HCEC 1CT (cell line): ENCODE measurements around the gene VAMP8.
"Not testable (repeated sequence)": the region's sequence is repeated elsewhere in the genome, so short reads cannot be mapped to it uniquely, and the experiment has no call there.

ENCODE experiments used
- DNase-seq: peaks from one replicate; pipeline ENCODE4 v3.0.0-alpha.2; 2017

Gene VAMP8

GRCh38 chr2:85583667-85584353 lies 6.4 kb downstream of the VAMP8 start:
- no peak for DNase-seq

GRCh38 chr2:85584354-85584856 lies 7.0 kb downstream of the VAMP8 start, which contains the start of gene VAMP5:
VAMP5 (plus strand) TSS chr2:85584431; CDS start chr2:85584491, 60 bp downstream.
- peak; percentile 11 for DNase-seq

GRCh38 chr2:85584857-85585780 lies 7.7 kb downstream of the VAMP8 start:
- peak; percentile 81 for DNase-seq

GRCh38 chr2:85585781-85586105 lies 8.4 kb downstream of the VAMP8 start:
- DNase-seq: peak; percentile 45

GRCh38 chr2:85588236-85588635 lies 10.8 kb downstream of the VAMP8 start:
- DNase-seq: no peak

GRCh38 chr2:85588645-85589044 lies 11.3 kb downstream of the VAMP8 start:
- DNase-seq: no peak

GRCh38 chr2:85589181-85589580 lies 11.8 kb downstream of the VAMP8 start:
- DNase-seq: no peak

- DNase-seq: peak; percentile 74
Observed at GRCh38 chr2:85589982-85590791, 12.8 kb downstream of the VAMP8 start.

GRCh38 chr2:85590950-85591349 lies 13.6 kb downstream of the VAMP8 start:
- no peak for DNase-seq

GRCh38 chr2:85591563-85591962 lies 14.2 kb downstream of the VAMP8 start:
- no peak for DNase-seq

- not testable (repeated sequence) for DNase-seq
Observed at GRCh38 chr2:85592299-85592698, 14.9 kb downstream of the VAMP8 start.

GRCh38 chr2:85593023-85593422 lies 15.6 kb downstream of the VAMP8 start:
- DNase-seq: no peak

- DNase-seq: no peak
Observed at GRCh38 chr2:85594715-85595300, 17.4 kb downstream of the VAMP8 start.

- DNase-seq: peak; percentile 99
Observed at GRCh38 chr2:85595301-85596025, 18.1 kb downstream of the VAMP8 start, which contains the start of gene RNF181. RNF181 (plus strand) TSS chr2:85595745; CDS start chr2:85595764, 19 bp downstream.

- DNase-seq: no peak
Observed at GRCh38 chr2:85596026-85596333, 18.6 kb downstream of the VAMP8 start.

- DNase-seq: no peak
Observed at GRCh38 chr2:85596486-85597143, 19.2 kb downstream of the VAMP8 start.

GRCh38 chr2:85597241-85597640 lies 19.9 kb downstream of the VAMP8 start:
- no peak for DNase-seq

- no peak for DNase-seq
Observed at GRCh38 chr2:85598594-85599340, 21.4 kb downstream of the VAMP8 start.

- DNase-seq: no peak
Observed at GRCh38 chr2:85599468-85600234, 22.3 kb downstream of the VAMP8 start.

GRCh38 chr2:85600235-85600575 lies 22.8 kb downstream of the VAMP8 start:
- DNase-seq: no peak
